ENCODE results near the gene ARHGAP31.

DNA sequence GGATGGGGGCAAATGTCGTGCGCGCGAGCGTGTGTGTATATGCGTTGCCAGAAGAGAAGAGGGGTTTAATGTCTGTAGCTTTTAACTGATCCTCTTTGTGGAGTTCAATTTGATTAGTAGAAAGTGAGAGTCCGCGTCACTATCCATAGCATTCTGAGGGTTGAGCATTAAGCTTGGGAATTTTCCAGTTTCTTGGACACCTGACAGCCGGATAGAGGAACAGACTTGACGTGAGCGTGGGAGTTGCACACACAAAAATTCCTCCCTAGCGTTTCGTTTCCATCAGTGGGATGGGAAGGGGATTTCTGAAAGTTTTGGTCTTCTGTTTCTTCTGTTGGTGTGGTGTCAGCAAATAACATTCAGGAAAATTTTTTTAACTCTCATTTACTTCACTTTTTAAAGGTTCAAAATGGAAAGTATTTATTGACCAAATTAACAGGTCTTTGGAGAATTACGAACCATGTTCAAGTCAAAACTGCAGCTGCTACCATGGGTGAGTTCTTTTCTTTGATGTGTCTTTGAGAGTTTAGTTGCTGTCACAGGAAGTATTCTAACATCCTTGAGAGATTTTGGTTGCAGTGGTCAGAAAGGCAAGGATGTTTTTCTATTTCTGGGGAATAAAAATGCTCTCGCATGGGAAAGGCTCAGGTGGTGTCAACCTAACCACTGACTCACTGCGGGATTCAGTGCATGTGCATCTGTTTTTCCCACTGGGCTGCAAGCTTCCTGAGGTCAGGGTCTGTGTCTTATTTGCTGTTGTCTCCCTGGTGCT is 175.4 kb downstream of the ARHGAP31 start:
- TF ChIP-seq, protein P1, sequence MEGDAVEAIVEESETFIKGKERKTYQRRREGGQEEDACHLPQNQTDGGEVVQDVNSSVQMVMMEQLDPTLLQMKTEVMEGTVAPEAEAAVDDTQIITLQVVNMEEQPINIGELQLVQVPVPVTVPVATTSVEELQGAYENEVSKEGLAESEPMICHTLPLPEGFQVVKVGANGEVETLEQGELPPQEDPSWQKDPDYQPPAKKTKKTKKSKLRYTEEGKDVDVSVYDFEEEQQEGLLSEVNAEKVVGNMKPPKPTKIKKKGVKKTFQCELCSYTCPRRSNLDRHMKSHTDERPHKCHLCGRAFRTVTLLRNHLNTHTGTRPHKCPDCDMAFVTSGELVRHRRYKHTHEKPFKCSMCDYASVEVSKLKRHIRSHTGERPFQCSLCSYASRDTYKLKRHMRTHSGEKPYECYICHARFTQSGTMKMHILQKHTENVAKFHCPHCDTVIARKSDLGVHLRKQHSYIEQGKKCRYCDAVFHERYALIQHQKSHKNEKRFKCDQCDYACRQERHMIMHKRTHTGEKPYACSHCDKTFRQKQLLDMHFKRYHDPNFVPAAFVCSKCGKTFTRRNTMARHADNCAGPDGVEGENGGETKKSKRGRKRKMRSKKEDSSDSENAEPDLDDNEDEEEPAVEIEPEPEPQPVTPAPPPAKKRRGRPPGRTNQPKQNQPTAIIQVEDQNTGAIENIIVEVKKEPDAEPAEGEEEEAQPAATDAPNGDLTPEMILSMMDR (conservative IDR thresholded peaks at IDR 0.05; ENCODE audit: low read depth, low read length): no peak
- no peak for TF ChIP-seq EZH2 (IDR thresholded peaks at IDR 0.05; ENCODE audit: borderline replicate concordance, low read depth, low read length, poor library complexity, severe bottlenecking)
